Measurements from ENCODE around the gene KLHL6.

Gene KLHL6

DNA sequence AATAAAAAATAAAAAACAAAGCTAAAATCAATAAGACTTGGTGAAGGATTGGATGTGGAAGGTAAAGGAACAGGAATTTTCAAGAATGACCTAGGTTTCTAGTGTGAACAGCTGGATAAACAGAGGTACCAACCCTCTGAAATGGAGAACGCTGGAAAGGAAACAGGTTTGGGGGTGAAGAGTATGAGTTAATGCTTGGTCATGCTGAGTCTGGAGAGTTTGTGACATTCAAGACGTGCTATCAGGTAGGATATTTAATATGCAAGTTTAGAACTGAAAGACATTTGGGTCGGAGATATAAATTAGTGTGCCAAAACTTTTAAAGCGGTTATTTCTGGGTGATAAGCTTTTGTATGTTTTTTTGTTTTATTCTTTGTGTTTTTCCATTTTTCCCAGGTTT lies 11.4 kb upstream of the KLHL6 start:
- no peak for DNase-seq (ENCODE audit: low read depth in 1 of 2, low spot score in 1 of 2)

- DNase-seq (ENCODE audit: low read depth in 1 of 2, low spot score in 1 of 2), result no peak
Observed at GRCh38 chr3:183564046-183564445, 8.5 kb upstream of the KLHL6 start.

DNA sequence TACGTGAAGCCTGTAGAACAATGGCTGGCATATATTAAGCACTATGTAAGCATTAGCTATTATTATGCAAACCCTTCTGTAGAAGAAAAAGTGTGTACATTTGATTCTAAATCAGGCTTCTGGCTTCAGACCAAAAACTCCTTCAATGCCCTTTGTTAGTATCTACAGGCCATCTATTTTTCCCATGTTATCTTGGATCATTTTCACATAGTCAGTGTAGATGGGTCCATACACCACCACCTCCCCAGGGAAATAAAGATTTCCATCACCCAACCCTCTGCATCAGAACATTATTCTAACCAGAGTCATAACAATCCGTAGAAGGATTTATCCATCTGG lies 8.0 kb upstream of the KLHL6 start:
- no peak for DNase-seq (ENCODE audit: low read depth in 1 of 2, low spot score in 1 of 2)

DNA sequence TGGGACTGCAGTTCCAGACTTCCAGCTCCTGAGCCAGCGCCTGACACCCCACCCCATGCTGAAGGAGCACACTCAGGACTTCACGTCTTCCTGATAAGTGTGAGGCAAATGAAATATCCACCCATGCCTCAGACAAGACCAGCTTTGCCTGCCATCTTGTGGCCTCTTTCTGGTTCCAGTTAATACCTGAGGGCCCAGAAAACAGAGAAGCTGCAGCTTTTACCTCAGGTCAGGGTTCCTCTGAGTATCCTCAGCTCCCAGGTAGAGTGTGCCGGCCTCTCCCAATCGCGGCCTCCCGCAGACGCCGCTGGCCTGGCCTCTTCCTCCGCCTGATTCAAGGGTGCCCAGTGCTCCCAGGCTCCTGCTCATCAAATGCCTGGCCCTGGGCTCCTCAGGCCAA lies 5.1 kb upstream of the KLHL6 start:
- no peak for DNase-seq (ENCODE audit: low read depth in 1 of 2, low spot score in 1 of 2)

- DNase-seq (ENCODE audit: low read depth in 1 of 2, low spot score in 1 of 2), result no peak
Observed at GRCh38 chr3:183558495-183558894, 3.0 kb upstream of the KLHL6 start.

- DNase-seq (ENCODE audit: low read depth in 1 of 2, low spot score in 1 of 2), result no peak
Observed at GRCh38 chr3:183556722-183557121, 1.2 kb upstream of the KLHL6 start.

DNA sequence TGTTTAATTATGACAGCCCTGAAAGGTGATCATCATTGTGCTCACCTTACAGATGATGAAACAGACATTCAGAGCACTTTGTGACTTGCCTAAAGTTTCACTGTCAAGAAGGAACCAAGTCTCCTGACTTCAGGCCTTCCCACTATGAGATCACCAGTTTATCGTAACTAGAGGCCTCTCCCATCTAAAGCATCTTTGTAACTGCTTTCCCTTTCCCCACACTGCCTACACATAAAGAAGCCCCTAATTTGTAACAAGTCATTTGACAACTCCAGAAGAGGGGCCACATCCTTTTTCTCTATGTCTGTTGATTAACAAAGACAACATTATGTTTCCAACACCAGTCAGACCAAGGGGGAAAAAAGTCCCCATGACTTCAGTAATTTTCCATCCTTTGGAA lies 1.1 kb downstream of the KLHL6 start:
- DNase-seq (ENCODE audit: low read depth in 1 of 2, low spot score in 1 of 2), result no peak

DNA sequence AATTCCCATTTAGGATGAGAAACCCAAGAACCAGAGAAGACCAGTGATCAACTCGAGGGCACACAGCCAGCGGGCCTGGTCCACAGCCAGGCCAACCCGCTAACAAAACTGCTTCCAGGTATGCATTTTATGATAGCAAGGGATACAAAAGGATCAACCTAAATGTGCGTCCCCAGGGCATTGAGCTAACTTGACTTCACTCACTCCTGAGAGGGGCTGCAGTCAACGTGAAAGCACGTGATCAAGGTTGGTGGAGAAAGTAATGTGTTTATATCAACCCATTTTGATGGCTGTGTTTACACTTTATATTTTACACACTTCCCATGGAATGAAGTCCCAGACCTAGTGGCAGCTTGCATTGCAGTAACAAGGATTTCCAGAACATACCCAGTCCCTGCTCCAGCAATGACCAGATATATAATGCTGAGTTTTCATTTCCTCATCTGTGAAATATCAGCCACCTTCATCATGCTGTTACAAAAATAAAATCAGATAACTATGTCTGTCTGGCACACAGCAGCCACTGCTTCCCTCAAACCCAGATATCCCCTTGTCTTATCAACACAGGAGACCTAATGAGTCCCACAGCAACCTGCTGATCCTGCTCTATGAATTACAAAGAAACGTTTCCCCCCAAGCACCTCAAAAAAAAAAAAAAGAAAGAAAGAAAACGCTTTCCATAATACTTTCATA lies 2.0 kb downstream of the KLHL6 start:
- no peak for DNase-seq (ENCODE audit: low read depth in 1 of 2, low spot score in 1 of 2)

DNA sequence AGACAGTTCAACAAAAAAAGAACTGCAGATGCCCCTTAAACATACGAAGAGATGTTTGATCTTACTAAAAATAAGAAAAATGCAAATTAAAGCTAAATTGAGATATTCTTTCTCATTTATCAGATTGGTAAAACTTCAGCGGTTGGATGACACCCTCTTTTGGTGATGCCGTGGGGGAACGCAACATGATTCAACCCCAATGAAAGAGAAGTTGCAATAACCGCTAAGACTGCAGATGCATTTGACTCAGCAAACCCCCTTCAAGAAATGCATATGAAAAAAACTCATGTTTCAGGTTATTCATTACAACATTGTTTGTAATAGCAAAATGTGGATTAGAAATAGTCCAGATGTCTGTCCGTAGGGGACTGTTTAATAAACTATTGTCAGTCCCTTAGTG lies 3.6 kb downstream of the KLHL6 start:
- no peak for DNase-seq (ENCODE audit: low read depth in 1 of 2, low spot score in 1 of 2)

DNA sequence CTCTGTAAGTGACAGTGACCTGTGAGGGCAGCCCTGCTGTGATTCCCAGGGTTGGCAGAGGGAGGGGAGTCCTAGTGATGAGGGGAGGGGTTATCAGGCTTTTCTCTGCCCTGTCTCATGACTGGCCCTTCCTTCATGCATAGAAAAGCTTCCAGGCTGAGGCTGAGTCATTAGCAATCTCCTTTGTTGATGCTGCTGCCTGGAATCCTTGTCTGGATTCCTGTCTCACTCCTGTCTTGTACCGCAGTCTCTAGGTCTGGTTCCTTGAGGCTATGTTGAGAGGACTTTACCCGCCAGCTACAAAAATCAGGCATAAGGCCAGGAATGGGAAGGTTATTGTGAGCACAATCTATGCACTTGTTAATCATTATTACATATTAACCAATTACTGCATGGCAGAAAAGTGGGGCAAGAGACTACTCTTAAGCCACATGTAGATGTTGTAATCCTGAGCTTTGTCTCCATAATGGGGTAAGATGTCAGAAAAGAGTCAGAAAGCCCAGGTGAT lies 7.2 kb downstream of the KLHL6 start:
- no peak for DNase-seq (ENCODE audit: low read depth in 1 of 2, low spot score in 1 of 2)

GRCh38 chr3:183546625-183547024 lies 8.9 kb downstream of the KLHL6 start:
- no peak for DNase-seq (ENCODE audit: low read depth in 1 of 2, low spot score in 1 of 2)

GRCh38 chr3:183545708-183546107 lies 9.8 kb downstream of the KLHL6 start:
- DNase-seq (ENCODE audit: low read depth in 1 of 2, low spot score in 1 of 2), result no peak

DNA sequence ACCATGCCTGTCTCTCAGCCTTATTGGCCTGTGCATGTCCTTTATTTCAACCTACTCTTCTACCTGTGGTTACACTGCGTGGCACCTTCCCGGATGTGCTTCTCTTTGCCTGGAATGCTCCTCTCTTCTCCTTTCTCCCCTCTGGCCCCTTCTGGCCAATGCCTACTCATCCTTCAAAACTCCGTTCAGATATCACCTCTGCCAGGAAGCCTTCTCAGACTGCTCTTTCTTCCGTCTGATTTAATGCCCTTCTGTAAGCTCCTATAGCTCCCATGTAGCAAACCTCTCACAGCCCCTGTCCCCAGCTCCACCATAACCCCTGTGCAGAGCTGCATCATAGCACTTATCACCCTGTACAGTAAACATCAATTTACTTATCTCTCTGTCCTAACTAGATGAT lies 13.2 kb downstream of the KLHL6 start:
- DNase-seq (ENCODE audit: low read depth in 1 of 2, low spot score in 1 of 2), result no peak

- DNase-seq (ENCODE audit: low read depth in 1 of 2, low spot score in 1 of 2), result no peak
Observed at GRCh38 chr3:183541738-183542137, 13.8 kb downstream of the KLHL6 start.

DNA sequence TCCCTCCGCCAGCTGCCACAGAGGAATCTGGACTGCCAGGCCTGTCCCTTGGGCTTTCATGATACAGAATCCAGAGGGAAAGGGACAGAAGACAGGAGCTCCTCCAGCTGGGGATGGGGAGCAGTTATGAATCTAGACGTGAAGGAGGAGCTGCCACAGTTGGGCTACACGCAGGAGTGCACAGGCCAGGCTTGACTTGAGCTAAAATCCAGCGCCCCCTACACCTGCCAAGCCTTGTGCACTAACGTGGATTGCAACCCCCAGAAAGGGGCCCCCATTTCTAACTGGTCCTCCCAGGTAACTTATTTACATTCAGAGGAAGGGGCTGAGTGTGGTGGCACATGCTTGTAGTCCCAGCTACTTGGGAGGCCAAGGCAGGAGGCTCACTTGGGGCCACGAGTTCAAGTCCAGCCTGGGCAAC lies 14.3 kb downstream of the KLHL6 start:
- DNase-seq (ENCODE audit: low read depth in 1 of 2, low spot score in 1 of 2), result no peak

DNA sequence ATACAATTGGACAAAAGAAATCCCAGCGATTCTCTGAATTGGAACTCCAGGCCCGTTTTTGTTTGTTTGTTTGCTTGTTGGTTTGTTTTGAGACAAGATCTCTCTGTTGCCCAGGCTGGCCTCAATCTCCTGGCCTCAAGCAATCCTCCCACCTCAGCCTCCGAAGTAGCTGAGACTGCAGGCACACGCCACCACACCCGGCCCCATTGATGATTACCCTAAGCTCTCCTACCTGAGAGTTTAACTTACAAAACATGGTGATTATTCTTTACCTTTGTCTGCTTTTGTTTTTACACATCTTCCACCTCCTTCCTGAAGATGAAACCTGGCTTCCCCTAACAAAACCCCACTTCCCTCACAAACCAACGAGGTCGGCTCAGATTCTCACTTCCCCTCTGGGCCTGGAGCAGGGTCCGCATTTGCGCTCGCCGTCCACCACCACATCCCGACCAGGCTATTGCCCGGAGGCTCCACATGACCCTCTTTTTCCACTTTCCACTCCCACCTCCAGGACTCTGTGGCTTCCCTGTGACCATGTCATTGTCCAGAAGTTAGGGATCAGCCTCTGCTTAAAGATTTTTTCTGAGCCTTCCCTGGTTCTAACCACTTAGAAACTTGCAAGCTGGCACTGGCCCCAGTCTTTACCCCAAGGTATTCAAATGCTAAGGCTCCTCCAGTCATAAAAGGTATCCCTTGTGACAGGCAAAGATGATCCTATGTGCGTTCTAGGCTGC lies 14.8 kb downstream of the KLHL6 start:
- DNase-seq (ENCODE audit: low read depth in 1 of 2, low spot score in 1 of 2), result no peak

DNA sequence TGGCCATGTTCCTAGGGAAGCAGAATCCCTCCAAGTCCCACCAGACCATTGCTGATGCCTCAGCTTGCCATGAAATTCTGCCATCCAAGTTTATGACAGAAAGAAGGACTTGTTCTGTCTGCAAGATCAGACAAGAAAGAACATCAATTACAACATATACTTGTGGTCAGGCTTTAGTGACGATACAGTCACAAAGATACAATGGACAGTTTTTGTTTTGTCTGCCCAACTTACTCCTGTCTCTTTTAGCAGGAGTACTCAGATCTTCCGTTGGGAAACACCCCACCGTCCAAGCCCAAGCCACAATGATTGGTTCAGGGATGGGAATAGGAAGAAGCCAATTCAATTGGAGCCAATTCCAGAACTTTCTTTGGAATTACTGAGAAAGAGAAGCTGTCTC lies 15.7 kb downstream of the KLHL6 start:
- DNase-seq (ENCODE audit: low read depth in 1 of 2, low spot score in 1 of 2), result no peak

GRCh38 chr3:183538486-183538885 lies 17.0 kb downstream of the KLHL6 start:
- DNase-seq (ENCODE audit: low read depth in 1 of 2, low spot score in 1 of 2), result no peak

GRCh38 chr3:183537295-183537730 lies 18.2 kb downstream of the KLHL6 start:
- DNase-seq (ENCODE audit: low read depth in 1 of 2, low spot score in 1 of 2), result no peak

DNA sequence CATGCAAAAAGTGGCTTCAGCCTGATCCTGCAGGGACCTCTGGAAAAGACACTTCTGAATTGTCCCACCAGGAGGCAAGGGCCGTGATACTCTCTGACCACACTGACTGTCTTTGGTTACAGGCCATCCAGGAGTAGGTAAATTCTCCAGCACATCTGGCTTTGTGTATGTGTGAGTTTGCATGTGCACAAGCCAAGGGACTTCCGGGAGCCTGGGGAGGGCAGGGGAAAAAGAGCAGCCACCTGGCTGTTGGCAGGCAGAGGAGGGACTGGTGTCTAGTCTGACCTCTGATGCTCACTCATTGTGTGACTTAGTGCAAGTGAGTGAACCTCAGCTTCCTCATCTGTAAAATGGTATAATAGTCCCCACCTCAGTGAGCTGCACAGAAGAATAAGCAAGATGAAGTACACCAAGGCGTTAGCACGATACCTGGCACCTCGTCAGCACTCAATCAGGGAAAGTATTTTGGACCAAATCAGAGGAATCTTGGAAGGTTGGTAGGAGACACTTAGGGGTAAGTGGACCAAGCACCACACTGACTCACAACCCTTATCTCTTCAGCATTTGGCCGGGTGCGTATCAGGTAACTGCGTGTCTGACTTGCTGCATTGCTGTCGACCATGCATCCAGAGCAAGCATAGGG lies 19.1 kb downstream of the KLHL6 start:
- no peak for DNase-seq (ENCODE audit: low read depth in 1 of 2, low spot score in 1 of 2)

- DNase-seq (ENCODE audit: low read depth in 1 of 2, low spot score in 1 of 2), result no peak
Observed at GRCh38 chr3:183534249-183534648, 21.3 kb downstream of the KLHL6 start.

- DNase-seq (ENCODE audit: low read depth in 1 of 2, low spot score in 1 of 2), result no peak
Observed at GRCh38 chr3:183533412-183534132, 21.9 kb downstream of the KLHL6 start.

All from stimulated activated CD4-positive, alpha-beta T cell treated with anti-CD3 and anti-CD28 coated beads, Interleukin-15, amount 100 ng/mL, for 1 hour (primary cell).